ENCODE results near the gene TDRD10.

GRCh38 chr1:154557939-154558719 is 56.1 kb downstream of the TDRD10 start, which contains the start of gene UBE2Q1:
- TF ChIP-seq CTCF (IDR thresholded peaks at IDR 0.05; ENCODE audit: borderline replicate concordance, extremely low read depth, low read length, poor library complexity, severe bottlenecking) (peak; percentile 9), EZH2 (IDR thresholded peaks at IDR 0.05; ENCODE audit: borderline replicate concordance, low read depth, low read length, severe bottlenecking) (no peak)
